Glomerular endothelial cell (primary cell): ENCODE results near the gene TRAPPC2L. TPM values are rescaled to one million over a fixed set of nuclear protein-coding genes. Genes with fewer than 3 reads are reported as not detected.

Source experiments
- DNase-seq: peaks from one replicate; pipeline ENCODE4 v3.0.0-alpha.2; 2011; ENCODE audit warnings: low read depth, low spot score; ENCODE audit errors: extremely low read depth
- total RNA-seq: library from RNA; depleted of rRNA; stranded (reverse); fragments of >200 nt; gene quantifications from 2 replicates; pipeline ENCODE4 v1.2.3, GENCODE V29; 2015

The TRAPPC2L gene
- total RNA-seq, 1 donor from 2014 or later, result 47.4 TPM

DNA sequence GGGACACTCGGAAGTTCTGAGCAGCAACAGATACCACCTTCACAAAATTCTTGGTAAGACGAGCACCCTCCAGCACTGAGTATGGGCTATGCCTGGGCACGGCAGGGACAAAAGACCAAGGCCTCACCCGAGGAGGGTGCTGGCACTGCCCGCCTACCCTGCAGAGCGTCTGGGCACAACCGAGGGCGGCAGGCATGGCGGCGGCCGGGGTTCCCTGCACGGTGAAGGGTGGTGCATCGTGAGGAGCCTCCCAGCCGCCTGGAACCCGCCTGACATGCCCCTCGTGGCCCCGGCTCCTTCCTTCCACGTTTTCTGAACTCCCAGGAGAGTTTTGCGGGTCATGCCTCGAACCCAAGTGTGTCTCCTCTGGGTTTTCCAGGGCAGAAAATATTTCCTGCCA lies 19.1 kb upstream of the TRAPPC2L start:
- DNase-seq, result no peak

DNA sequence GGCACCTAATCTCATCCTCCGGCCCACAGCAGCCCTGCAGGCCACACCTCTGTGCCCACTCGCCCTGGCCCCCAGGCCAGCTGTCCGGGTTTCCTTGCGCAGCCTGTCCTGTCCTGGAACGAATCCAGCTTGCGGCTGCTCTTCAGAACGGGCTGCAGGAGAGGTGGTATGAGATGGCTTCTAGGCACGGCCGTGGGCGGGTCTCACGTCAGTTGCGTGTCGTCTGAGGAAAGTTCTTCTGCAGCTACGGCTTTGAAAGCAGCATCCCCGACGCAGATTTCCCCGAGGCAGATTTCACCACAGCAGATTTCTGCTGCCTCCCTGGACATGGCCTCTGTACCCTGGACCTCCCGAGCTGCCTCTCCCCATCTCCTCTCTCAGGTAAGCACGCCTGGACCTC lies 18.4 kb upstream of the TRAPPC2L start:
- DNase-seq, result no peak

DNA sequence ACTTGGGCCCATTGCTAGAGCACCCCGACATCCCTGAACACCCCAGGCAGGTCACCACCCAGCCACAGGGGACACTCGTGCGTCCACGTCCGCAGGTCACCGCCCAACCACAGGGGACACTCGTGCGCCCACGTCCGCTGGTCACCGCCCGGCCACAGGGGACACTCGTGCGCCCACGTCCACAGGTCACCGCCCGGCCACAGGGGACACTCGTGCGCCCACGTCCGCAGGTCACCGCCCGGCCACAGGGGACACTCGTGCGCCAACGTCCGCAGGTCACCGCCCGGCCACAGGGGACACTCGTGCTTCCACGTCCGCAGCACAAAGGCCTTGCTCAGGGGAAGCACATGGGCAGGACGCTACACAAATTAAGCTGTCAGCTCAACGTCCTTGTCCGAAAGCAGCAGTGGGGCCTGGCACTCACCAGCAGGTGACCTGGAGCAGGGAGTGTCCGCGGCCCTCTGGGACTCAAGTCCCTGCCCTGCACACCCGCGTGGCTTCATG lies 17.8 kb upstream of the TRAPPC2L start:
- DNase-seq, result no peak

DNA sequence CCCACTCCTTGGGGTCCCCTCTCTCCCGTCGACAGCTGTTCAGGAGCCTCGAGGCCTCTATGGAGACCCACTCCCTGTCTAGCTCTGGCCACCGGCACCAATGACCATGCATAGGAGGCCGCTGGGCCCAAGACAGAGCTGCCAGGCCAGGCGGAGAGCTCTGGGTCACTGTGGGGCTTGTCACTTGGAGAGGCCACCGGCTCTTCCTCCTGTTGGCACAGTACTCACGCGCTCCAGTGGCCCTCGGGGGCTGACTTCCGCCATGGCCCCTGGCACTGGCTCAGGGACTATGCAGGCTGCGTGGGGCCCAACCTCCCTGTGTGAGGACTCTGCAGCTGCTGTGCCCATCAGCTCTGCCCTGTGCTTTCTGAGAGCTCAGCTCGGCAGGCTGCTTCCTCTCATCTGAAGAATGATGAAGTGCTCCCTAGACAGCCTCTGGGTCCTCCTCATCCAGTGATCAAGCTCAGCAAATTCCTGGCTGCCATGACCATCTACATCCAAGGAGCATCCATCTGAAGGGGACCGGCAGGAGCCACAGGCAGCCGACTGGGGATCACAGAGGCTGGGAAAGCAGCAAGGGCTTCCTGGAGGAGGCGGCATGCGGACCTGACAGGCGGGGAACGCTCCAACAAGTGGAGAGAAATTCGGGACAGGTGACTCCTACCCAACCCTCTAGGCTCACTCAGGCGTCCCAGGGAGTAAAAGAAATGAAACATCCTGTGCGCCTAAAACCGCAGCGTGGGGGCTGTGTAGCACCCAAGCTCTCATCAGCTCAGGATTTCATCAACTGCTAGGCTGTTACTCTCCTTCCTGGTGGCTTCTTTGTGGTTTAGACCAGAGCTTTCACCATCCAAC lies 17.0 kb upstream of the TRAPPC2L start:
- no peak for DNase-seq

DNA sequence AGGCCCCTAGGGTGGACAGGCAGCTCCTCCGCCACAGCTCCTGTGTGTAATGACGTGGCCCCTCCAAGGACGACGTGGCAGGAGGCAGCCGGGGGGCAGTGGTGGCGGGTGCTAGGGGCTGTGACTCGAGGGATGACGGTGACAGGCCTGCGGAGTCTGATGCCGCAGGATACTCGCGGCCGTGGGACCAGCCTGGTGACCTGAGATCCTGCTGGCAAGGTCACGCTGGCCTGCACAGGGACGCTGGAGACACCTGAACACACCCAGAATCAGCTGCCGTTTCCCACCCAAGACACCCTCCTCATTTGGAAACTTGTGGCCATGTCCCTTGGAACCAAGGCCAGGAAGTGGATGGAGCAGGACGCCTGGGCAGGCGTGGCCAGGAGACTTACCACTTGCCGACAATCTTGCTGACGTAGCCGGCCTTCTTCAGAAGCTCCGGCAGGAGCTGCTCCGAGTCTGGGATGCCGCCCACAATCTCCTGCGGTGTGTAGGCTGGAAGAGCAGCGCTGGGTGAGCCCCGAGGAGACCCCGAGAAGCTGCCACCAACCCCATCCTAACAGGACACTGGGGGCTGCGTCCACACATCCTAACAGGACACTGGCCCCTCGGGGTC lies 16.2 kb upstream of the TRAPPC2L start:
- no peak for DNase-seq

DNA sequence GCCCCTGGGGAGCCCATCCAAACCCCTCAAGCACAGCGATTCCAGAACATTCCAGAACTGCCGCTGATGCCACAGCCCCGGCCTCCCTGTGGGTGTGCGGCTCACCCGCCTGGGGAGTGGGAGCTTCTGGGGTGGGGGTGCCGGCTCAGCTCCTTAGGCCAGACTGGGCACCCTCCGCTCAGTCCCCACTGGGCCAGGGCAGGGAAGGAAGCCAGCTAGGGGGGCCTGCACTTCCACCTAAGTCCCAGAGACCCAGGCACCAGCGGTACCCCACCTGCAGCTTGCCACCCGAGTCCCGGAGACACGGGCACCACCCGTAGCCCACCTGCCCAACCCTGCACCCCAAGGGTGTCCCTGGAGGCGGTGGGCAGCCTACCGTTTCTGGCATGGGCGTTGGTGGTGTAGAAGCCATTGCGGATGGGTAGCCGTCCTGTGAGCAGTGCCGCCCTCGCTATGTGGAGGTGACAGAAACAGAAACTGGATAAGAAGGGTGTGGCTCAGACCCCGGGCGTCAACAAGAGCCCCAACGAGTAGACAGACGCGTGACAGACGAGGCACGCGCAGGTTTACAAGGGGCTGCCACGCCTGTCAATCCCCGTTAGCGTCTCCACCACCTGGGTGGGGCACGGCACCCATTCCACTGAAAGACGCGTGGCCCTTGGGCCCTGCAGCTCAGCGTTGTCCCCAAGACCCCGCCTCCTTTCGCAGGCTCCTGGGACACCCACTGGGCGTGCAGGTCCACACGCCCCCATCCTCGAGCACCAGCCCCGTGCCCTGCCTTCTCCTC lies 15.2 kb upstream of the TRAPPC2L start:
- no peak for DNase-seq

DNA sequence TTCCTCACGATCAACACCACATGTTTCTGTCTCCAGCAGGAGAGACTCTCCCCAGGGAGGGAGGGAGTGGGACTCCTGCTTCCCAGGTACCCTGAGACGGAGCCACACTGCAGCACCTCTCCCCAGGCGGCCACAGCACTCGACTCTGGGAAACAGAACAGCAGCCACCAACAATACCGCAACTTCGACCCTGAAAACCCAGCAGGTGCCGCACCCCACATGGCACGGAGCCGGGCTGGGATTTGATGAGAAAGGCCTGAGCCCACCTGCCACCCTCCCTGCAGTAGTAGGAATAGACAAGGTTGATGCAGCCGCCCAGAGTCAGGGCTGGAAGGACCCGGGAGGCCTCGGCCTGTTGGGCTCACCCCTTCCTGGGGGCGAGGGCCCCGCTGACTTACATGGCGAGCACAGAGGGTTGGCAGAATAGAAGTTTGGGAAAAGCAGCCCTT lies 14.6 kb upstream of the TRAPPC2L start:
- DNase-seq, result no peak

DNA sequence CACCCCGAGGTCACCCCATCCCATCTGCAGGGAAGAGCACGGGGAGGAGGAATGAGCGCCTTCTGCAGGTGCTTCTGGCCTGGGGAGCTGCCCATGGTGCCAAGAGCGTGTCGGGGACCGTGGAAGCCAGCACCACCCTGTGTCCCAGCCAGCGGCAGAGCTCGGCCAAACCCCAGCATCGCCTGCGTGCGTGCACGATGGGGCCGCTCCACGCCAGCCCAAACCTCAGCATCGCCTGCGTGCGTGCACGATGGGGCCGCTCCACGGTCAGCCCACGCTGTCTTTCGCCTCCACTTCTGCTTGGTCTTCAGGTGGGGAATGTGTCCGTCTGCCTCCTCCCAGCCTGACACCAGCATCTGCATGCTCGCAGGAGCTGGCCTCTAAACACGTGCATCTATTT lies 14.1 kb upstream of the TRAPPC2L start:
- DNase-seq, result no peak

DNA sequence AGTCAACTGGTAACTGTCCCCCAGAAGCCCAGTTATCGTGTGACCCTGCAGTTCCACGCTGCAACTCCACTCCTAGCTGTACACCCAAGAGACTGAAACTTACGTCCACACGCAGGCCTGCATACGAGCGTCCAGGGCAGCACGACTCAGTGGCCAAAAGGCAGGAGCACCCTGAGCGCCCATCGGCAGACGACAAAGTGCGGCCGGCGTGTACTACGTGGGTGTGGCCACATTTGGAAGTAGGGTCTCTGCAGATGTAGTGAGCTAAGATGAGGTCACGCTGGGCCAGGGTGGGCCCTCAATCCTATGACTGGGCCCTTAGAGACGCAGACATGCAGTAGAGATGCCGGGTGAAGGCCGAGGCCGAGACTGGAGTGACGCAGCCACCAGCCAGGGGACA lies 13.7 kb upstream of the TRAPPC2L start:
- no peak for DNase-seq

DNA sequence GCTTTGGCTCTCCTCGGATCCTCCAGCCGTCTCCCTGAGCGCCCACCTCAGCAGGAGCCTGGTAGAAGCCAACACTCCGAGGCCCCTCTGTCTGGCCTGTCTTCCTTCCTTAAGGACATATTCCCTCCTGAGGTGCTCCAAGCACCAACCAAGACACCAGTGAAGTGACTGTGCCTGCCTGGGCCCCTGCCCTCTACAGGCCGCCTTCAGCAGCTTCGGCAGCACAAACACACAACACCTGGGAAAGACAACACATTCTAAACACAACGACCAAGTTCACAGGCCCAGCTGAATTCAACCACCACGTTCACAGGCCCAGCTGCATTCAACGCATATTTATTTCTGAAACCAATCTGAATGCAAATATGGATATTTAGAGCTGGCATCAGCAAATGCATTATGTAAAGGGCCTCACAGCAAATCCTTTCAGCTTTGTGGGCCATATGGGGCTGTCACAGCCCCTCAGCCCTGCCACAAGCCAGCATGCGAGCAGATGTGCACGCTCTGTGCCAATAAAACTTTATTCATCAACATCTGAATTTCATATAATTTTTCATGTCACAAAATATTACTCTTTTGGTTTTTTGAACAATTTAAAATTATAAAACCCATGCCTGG lies 12.4 kb upstream of the TRAPPC2L start:
- no peak for DNase-seq

DNA sequence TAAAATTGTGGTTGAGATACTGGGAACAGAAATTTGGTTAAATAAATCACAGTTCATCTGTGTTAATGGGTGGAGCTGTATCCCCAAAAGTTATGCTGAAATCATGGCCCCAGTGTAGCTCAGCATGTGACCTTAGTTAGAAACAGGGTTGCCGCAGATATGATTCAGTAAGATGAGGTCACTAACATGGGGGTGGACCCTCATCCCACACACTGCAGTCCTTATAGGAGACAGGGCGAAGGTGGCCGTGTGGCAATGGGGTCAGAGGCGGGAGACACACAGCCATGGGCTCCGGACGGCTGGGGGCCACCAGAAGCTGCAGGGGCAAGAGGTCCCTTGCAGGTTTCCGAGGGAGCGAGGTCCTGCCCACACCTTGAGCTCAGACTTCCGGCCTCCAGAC lies 10.8 kb upstream of the TRAPPC2L start:
- DNase-seq, result no peak

DNA sequence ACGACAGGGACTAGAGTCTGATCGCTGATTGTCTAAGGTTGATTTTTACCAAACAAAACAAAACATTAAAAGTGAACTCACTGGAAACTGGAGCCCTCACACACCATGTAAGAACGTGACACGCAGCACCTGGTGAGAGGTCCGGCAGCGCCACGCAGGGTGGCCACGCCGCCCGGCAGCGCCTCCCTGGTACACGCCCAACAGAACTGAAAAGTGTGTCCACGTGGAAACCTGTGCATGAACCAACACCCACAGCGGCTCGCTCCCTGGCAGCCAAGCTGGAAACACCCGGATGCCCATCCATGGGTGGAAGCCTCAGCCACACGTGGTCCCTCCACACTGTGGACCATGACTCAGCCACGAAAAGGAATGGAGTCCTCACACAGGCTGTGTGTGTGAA lies 9.3 kb upstream of the TRAPPC2L start:
- no peak for DNase-seq

DNA sequence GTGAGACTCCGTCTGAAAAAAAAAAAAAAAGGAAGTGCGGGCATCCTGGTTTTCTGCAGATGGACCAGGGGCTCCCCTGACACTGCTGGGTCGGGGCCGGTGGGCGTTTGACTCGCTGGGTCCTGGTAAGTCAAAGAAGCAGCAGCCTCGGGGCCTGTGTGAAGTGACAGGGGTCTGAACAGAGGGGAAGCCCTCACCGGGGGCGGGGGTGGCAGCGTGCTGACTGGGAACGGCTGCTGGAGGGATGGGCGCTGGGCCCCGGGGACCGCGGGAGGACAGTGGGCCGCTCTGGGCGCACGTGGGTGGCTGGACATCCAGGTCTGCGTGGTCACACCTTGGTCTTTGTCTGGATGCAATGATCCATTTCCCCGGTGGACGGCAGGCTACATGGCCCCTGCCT lies 8.4 kb upstream of the TRAPPC2L start:
- DNase-seq, result no peak

DNA sequence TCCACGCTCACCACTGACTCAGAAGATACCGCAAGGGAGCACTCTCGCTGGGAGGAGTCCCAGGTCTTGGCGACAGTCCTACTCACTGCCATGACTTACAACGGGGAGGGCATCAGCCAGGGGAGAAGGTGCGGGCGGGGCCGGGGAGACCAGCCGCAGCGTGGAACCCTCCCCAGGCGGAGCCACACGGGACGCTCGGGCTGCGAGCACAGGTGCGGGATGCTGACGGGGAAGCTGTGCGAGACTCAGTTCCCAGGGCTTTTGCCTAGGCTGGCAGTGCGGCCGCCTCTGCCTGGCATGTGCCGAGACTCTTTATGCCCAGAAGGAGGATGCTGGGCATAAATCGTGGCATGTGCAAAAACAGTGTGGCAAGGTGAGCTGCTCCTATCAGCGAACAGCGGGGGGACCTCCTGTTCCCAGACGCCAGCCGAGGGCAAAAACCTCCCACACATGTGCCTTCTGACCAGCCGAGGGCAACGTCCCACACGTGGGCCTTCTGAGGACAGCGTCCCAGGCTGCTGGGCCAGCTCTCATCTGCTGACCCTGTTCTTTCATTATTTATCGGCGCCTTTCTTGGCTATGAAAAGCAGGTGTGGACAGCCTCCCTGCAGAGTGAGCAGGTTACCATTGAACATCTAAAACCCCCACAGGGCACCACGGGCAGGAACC lies 6.3 kb upstream of the TRAPPC2L start:
- no peak for DNase-seq

DNA sequence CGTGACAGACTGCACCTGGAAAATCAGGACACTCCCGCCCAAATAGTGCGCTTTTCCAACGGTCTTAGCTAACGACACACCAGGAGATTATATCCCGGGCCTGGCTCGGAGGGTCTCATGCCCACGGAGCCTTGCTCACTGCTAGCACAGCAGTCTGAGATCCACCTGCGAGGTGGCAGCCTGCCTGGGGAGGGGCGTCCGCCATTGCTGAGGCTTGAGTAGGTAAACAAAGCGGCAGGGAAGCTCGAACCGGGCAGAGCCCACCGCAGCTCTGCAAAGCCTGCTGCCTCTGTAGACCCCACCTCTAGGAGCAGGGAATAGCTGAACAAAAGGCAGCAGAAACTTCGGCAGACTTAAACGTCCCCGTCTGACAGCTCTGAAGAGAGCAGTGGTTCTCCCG lies 5.3 kb upstream of the TRAPPC2L start:
- no peak for DNase-seq

DNA sequence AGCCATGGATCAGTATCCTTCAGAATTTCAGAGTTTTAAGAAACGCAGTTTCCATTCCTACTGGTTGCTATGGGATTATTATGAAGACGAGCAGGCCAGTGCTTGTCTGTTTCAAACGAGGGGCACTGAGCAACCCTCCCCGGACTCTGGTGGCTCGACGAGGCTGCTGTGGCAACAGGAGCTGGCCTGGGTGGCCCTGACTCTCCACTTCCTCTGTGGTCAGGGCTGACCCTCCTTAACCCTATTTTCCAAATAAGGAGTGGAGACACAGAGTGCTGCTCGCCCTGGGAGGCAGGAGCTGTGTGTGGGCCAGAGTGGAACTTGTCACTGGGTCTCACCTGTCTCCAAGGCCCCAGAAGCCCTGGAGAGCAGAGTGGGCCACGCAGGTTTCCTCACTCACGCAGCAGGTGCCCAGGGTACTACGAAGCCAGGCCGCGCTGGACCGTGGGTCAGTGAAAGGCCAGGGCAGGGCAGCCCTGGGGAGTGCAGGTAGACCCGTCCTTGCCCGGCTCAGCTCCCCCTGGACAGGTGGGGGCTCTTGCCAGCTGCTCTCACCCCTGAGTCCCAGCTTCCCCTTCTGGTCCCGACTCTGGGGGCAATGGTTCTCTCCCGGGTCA lies 3.5 kb upstream of the TRAPPC2L start:
- no peak for DNase-seq

DNA sequence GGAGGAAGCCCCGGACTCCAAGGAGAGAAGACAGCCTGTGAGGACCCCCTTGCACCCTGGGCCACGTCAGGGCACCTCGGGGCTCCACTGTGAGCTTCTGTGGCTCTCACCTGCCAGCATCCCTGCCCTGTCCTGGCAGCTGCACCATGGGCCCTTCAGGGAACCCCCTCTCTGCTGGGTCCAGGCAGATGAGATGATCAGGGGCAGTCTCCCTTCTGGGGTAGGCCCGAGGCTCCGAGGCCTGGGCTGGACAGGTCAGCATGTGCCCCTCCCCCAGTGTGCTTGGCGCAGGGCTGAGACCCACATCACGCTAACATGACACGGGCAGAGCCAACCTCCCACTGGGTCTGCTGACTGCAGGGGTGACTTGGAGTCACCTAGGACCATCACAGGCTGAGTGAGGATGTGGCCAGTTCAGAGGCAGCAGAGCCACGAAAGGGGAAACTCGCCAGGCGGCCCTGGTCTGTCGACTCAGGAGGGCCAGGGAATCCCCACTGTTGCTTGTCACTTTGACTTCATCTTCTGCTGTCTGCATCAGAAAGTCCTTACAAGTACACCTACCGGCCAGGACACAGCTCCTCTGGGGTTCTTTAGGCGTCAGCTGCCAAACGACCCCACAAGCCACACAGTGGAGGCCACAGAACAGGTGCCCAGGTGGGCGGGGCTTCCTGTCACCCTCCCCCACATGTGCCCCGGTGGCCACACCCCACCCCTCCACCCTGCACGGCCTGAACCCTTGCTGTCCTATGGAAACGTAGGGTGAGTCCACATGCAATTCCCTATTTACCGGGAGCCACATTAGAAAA lies 2.4 kb upstream of the TRAPPC2L start:
- no peak for DNase-seq

DNA sequence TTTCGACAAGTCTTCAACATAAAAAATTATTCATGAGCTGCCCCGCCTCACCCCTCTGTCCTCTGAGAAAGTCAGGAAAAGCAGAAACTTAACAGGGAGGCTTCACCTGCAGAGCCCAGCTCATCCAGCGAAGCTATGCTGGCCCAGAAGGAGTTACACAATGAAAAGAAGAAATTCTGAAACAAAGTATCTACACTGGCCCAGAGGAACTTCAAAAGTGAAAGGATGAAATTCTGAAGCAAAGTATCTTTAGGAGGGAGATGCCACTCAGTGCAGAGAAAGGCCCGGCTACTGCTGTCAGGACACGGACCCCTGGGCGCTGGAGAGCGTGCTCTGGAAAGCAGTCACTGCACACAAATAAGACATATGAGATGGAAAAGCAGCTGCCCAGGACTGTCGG lies 1.8 kb upstream of the TRAPPC2L start:
- DNase-seq, result no peak

DNA sequence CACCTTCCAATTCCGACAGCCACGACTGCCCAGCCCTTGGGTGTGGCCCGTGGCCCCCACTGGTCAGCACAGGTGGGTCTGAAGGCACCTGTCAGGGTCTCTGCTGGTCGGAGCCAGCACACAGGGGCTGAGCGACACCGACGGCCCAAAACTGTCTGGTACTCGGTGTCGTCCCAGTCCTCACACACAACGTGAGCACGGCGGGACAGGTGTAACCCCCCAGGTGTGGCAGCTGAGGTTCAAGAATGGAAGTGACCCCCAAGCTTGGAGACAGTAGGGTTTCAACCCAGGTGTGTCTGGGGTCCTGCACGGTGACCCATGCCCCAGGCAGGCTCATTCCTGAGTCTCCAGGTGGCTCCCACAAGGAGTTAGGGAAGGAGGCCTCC lies 1.2 kb upstream of the TRAPPC2L start:
- DNase-seq, result no peak
